OCI-LY1 (cell line): ENCODE data around the gene TAL2.

Experiments
- H2AFZ ChIP-seq: fragments of 200-600 bp; sonication (generic), shearing (Covaris generic); 2 replicates; pipeline ENCODE4 v1.6.0; 2014; ENCODE audit warnings: antibody characterized with exemption, mild to moderate bottlenecking, low read length
- H3F3A ChIP-seq: fragments of 200-600 bp; sonication (generic), shearing (Covaris generic); 2 replicates; pipeline ENCODE4 v1.6.0; 2014; ENCODE audit warnings: mild to moderate bottlenecking, antibody characterized with exemption, low read length, moderate library complexity; ENCODE audit not compliant: insufficient read depth
- H3K27ac ChIP-seq: fragments of 200-600 bp; sonication (generic); 2 replicates; pipeline ENCODE4 v1.5.1; 2014; ENCODE audit warnings: low read length, mixed run types, mild to moderate bottlenecking, low read depth; ENCODE audit not compliant: poor library complexity, severe bottlenecking
- H3K27me3 ChIP-seq: fragments of 200-600 bp; sonication (generic); 2 replicates; pipeline ENCODE4 v1.6.0; 2014; ENCODE audit warnings: antibody characterized with exemption, mild to moderate bottlenecking, low read length, moderate library complexity; ENCODE audit not compliant: insufficient read depth
- H3K36me3 ChIP-seq: fragments of 200-600 bp; sonication (generic); 2 replicates; pipeline ENCODE4 v1.6.1; 2014; ENCODE audit warnings: mild to moderate bottlenecking, antibody characterized with exemption, low read length, moderate library complexity, mixed read lengths; ENCODE audit not compliant: insufficient read depth
- H3K4me1 ChIP-seq: fragments of 200-600 bp; sonication (generic); 2 replicates; pipeline ENCODE4 v1.5.1; 2014; ENCODE audit warnings: mild to moderate bottlenecking, low read length, moderate library complexity; ENCODE audit not compliant: insufficient read depth, severe bottlenecking
- H3K4me2 ChIP-seq: fragments of 200-600 bp; sonication (generic), shearing (Covaris generic); 2 replicates; pipeline ENCODE4 v1.6.1; 2014; ENCODE audit warnings: low read length
- H3K4me3 ChIP-seq: fragments of 200-600 bp; sonication (generic); 2 replicates; pipeline ENCODE4 v1.5.1; 2014; ENCODE audit warnings: low read length, low read depth, mild to moderate bottlenecking, mixed read lengths; ENCODE audit not compliant: poor library complexity, severe bottlenecking
- H3K79me2 ChIP-seq: fragments of 200-600 bp; shearing (Covaris generic); 2 replicates; pipeline ENCODE4 v1.6.1; 2016; ENCODE audit warnings: mixed run types, low read length, mixed read lengths; ENCODE audit not compliant: insufficient read depth
- H3K9ac ChIP-seq: fragments of 200-600 bp; sonication (generic), shearing (Covaris generic); 2 replicates; pipeline ENCODE4 v1.6.1; 2014; ENCODE audit warnings: mild to moderate bottlenecking, low read length, mixed read lengths
- H3K9me2 ChIP-seq: fragments of 200-600 bp; sonication (generic), shearing (Covaris generic); 2 replicates; pipeline ENCODE4 v1.6.1; 2014; ENCODE audit warnings: low read depth, mild to moderate bottlenecking, low read length, mixed read lengths
- H3K9me3 ChIP-seq: fragments of 200-600 bp; shearing (Covaris generic); 2 replicates; pipeline ENCODE4 v1.6.1; 2014; ENCODE audit warnings: low read length, mixed read lengths
- H4K20me1 ChIP-seq: fragments of 200-600 bp; sonication (generic), shearing (Covaris generic); 2 replicates; pipeline ENCODE4 v1.6.0; 2016; ENCODE audit warnings: mild to moderate bottlenecking, low read length; ENCODE audit not compliant: insufficient read depth
- EZH2 ChIP-seq: fragments of 200-600 bp; sonication (generic), shearing (Covaris generic); IDR thresholded peaks from 2 replicates; pipeline ENCODE4 v1.8.0; 2017; ENCODE audit warnings: borderline replicate concordance, mixed run types, mild to moderate bottlenecking, antibody characterized with exemption, low read length, moderate library complexity, mixed read lengths
- TF ChIP-seq, protein P1 (sequence below): fragments of 200-600 bp; sonication (generic), shearing (Covaris generic); IDR thresholded peaks from 2 replicates; pipeline ENCODE4 v1.5.1; 2017; ENCODE audit warnings: mild to moderate bottlenecking, antibody characterized with exemption, low read length, moderate library complexity, mixed read lengths

TAL2 gene

DNA sequence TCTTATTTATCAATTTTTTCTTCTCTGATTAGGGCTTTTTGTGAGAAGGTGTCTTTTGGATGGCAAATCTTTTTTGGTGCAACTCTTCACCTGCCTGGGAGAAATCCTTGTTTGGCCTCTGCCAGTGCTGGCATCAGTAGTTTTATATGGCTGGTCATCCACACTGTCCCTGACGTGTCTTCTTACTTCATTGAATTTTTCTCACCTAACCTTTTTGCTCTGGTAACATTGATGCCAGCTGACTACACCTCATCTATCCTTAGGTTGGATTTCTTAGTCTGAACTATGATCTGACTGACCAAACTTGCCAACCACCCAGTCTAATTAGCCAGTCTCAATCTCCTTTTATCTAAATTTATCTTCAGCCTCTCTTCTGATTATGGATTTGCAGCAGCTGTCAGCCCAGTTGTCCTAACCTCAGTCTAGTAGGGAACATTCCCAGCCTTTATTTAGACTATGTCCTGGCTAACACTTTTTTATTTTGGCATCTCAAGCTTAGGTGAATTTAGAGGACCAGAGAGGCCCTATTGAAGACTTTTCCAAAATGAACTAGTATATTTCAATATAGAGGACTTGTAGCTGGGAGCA is 21.5 kb downstream of the TAL2 start:
- Histone ChIP-seq H3K9me3 (no peaks in the 10 kb centered on the region), H3K9me2 (no peaks in the 10 kb centered on the region), H4K20me1 (no peaks in the 10 kb centered on the region), H2AFZ (no peak overlapping the region), H3K4me3 (no peak overlapping the region), H3K4me2 (no peak overlapping the region), H3K36me3 (no peaks in the 10 kb centered on the region), H3K79me2 (no peaks in the 10 kb centered on the region), H3K27ac (no peak overlapping the region), H3K9ac (no peak overlapping the region), H3K4me1 (no peaks in the 10 kb centered on the region), H3F3A (no peaks in the 10 kb centered on the region), H3K27me3 (no peaks in the 10 kb centered on the region)
- TF ChIP-seq EZH2 = no peak
- TF ChIP-seq, protein P1, sequence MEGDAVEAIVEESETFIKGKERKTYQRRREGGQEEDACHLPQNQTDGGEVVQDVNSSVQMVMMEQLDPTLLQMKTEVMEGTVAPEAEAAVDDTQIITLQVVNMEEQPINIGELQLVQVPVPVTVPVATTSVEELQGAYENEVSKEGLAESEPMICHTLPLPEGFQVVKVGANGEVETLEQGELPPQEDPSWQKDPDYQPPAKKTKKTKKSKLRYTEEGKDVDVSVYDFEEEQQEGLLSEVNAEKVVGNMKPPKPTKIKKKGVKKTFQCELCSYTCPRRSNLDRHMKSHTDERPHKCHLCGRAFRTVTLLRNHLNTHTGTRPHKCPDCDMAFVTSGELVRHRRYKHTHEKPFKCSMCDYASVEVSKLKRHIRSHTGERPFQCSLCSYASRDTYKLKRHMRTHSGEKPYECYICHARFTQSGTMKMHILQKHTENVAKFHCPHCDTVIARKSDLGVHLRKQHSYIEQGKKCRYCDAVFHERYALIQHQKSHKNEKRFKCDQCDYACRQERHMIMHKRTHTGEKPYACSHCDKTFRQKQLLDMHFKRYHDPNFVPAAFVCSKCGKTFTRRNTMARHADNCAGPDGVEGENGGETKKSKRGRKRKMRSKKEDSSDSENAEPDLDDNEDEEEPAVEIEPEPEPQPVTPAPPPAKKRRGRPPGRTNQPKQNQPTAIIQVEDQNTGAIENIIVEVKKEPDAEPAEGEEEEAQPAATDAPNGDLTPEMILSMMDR = no peak

DNA sequence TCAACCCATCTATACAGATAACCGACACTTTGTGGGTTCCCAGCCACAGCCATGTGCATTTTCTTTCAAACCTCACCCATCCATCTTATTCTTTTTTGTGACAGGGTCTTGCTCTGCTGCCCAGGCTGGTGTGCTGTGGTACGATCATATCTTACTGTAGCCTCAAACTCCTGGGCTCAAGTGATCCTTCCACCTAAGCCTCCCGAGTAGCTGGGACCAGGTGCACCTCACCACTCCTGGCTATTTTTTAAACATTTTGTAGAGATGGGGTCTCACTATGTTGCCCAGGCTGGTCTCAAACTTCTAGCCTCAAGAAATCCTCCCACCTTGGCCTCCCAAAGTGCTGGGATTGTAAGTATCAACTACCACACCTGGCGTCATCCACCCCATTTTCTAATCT is 24.7 kb downstream of the TAL2 start:
- no peaks in the 10 kb centered on the region for H3K9me3 ChIP-seq
- H2AFZ ChIP-seq = no peak overlapping the region
- no peak overlapping the region for H3K27ac ChIP-seq
- H4K20me1 ChIP-seq = no peaks in the 10 kb centered on the region
- H3K4me3 ChIP-seq = no peak overlapping the region
- H3K4me1 ChIP-seq = no peaks in the 10 kb centered on the region
- H3K79me2 ChIP-seq = no peaks in the 10 kb centered on the region
- H3F3A ChIP-seq = no peaks in the 10 kb centered on the region
- no peak overlapping the region for H3K4me2 ChIP-seq
- H3K27me3 ChIP-seq = no peaks in the 10 kb centered on the region
- H3K9me2 ChIP-seq = no peaks in the 10 kb centered on the region
- no peak overlapping the region for H3K9ac ChIP-seq
- no peak for TF ChIP-seq EZH2
- TF ChIP-seq, protein P1 = no peak
- no peaks in the 10 kb centered on the region for H3K36me3 ChIP-seq

DNA sequence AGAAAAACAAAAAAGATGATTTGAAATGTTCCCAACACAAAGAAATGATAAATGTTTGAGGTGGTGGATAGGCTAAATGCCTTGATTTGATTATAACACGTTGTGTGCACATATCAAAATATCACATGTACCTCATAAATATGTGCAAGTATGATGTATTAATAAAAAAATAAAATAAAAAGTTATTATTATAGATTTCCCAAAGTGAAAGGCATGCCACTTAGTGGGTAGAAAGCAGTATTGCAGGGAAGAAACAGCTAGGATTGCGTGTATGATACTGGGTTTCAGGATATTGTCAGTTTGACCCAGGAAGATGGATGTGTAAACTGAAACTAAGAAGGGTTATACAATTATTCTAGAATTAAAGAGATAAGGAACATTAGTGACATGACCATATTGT is 28.5 kb downstream of the TAL2 start:
- no peak for TF ChIP-seq EZH2
- TF ChIP-seq, protein P1 = no peak

More for the DNA sequence above, 28.5 kb downstream of the TAL2 start:
- Histone ChIP-seq H3K27me3 (no peaks in the 10 kb centered on the region), H3K79me2 (peaks cover 5% of the 10 kb centered on the region), H3K36me3 (no peaks in the 10 kb centered on the region), H4K20me1 (no peaks in the 10 kb centered on the region), H3K9me3 (no peaks in the 10 kb centered on the region), H3F3A (no peaks in the 10 kb centered on the region), H2AFZ (no peak overlapping the region), H3K4me2 (no peak overlapping the region), H3K4me3 (no peak overlapping the region), H3K9ac (no peak overlapping the region), H3K27ac (no peak overlapping the region), H3K4me1 (peaks cover 20% of the 10 kb centered on the region), H3K9me2 (no peaks in the 10 kb centered on the region)
